Mesothelial cell of epicardium (in vitro differentiated cells): ENCODE results near the gene SH2D5. TPM values are rescaled to one million over a fixed set of nuclear protein-coding genes. Genes with fewer than 3 reads are reported as not detected.

Experiments
- DNase-seq, 2 experiments: peaks; one replicate each; pipeline ENCODE4 v3.0.0; 2021; ENCODE audit warnings: low spot score in 2 of 2; ENCODE audit not compliant: unreplicated experiment in 2 of 2
- H3K27ac Mint-ChIP-seq: 2 replicates; pipeline ENCODE4 v1.8.0; 2021; ENCODE audit warnings: mixed read lengths
- H3K27me3 Mint-ChIP-seq: 2 replicates; pipeline ENCODE4 v1.8.0; 2021; ENCODE audit warnings: low read depth, mixed read lengths
- H3K36me3 Mint-ChIP-seq: 2 replicates; pipeline ENCODE4 v1.8.0; 2021; ENCODE audit warnings: mixed read lengths
- H3K4me1 Mint-ChIP-seq: 2 replicates; pipeline ENCODE4 v1.8.0; 2021; ENCODE audit warnings: mixed read lengths
- H3K4me3 Mint-ChIP-seq: 2 replicates; pipeline ENCODE4 v1.8.0; 2021; ENCODE audit warnings: mild to moderate bottlenecking, moderate library complexity, mixed read lengths
- H3K9me3 Mint-ChIP-seq: 2 replicates; pipeline ENCODE4 v1.8.0; 2021; ENCODE audit warnings: mixed read lengths
- CTCF ChIP-seq: fragments of 200-600 bp; sonication (generic); IDR thresholded peaks from one replicate; pipeline ENCODE4 v1.5.0; 2021; ENCODE audit warnings: antibody characterized with exemption; ENCODE audit not compliant: unreplicated experiment
- total RNA-seq: library from RNA; stranded (reverse); gene quantifications from 3 replicates; pipeline ENCODE4 v1.2.1, GENCODE V29; 2021

Gene SH2D5
- total RNA-seq, 1 donor from 2014 or later: 0.45 TPM

- H3K4me3 Mint-ChIP-seq: no peak overlapping the region
- TF ChIP-seq CTCF: no peak
- peaks cover 52% of the 10 kb centered on the region for H3K36me3 Mint-ChIP-seq
- no peak overlapping the region for H3K27ac Mint-ChIP-seq
- DNase-seq: no peak
- H3K27me3 Mint-ChIP-seq: no peaks in the 10 kb centered on the region
- H3K4me1 Mint-ChIP-seq: no peaks in the 10 kb centered on the region
- H3K9me3 Mint-ChIP-seq: no peaks in the 10 kb centered on the region
Observed at GRCh38 chr1:20763417-20763816, 30.9 kb upstream of the SH2D5 start.

- no peak for TF ChIP-seq CTCF
- no peak for DNase-seq
- Mint-ChIP-seq H3K27ac (no peak overlapping the region), H3K9me3 (no peaks in the 10 kb centered on the region), H3K27me3 (no peaks in the 10 kb centered on the region), H3K4me1 (no peaks in the 10 kb centered on the region), H3K36me3 (peaks cover 61% of the 10 kb centered on the region), H3K4me3 (no peak overlapping the region)
Observed at GRCh38 chr1:20760322-20760721, 27.8 kb upstream of the SH2D5 start.

GRCh38 chr1:20753589-20753988 lies 21.1 kb upstream of the SH2D5 start:
- H3K36me3 Mint-ChIP-seq: peaks cover 35% of the 10 kb centered on the region
- TF ChIP-seq CTCF: no peak
- no peaks in the 10 kb centered on the region for H3K9me3 Mint-ChIP-seq
- peak overlapping the region; percentile 28 for H3K27ac Mint-ChIP-seq
- DNase-seq: no peak
- H3K4me3 Mint-ChIP-seq: no peak overlapping the region
- H3K4me1 Mint-ChIP-seq: no peaks in the 10 kb centered on the region
- H3K27me3 Mint-ChIP-seq: no peaks in the 10 kb centered on the region

GRCh38 chr1:20751462-20751990 lies 19.0 kb upstream of the SH2D5 start:
- TF ChIP-seq CTCF: no peak
- Mint-ChIP-seq H3K9me3 (no peaks in the 10 kb centered on the region), H3K27me3 (no peaks in the 10 kb centered on the region), H3K36me3 (peaks cover 33% of the 10 kb centered on the region), H3K4me1 (no peaks in the 10 kb centered on the region), H3K27ac (no peak overlapping the region), H3K4me3 (no peak overlapping the region)
- no peak for DNase-seq

GRCh38 chr1:20742671-20743070 lies 10.2 kb upstream of the SH2D5 start:
- peaks cover 27% of the 10 kb centered on the region for H3K36me3 Mint-ChIP-seq
- no peak for DNase-seq
- no peak overlapping the region for H3K27ac Mint-ChIP-seq
- TF ChIP-seq CTCF: no peak
- H3K4me1 Mint-ChIP-seq: no peaks in the 10 kb centered on the region
- H3K27me3 Mint-ChIP-seq: no peaks in the 10 kb centered on the region
- H3K9me3 Mint-ChIP-seq: no peaks in the 10 kb centered on the region
- H3K4me3 Mint-ChIP-seq: no peak overlapping the region

- no peaks in the 10 kb centered on the region for H3K9me3 Mint-ChIP-seq
- DNase-seq: no peak
- no peak for TF ChIP-seq CTCF
- H3K4me1 Mint-ChIP-seq: no peaks in the 10 kb centered on the region
- H3K36me3 Mint-ChIP-seq: peaks cover 24% of the 10 kb centered on the region
- H3K27me3 Mint-ChIP-seq: no peaks in the 10 kb centered on the region
- H3K4me3 Mint-ChIP-seq: no peak overlapping the region
- H3K27ac Mint-ChIP-seq: no peak overlapping the region
Observed at GRCh38 chr1:20740781-20741180, 8.3 kb upstream of the SH2D5 start.
